Astrocyte of the spinal cord (primary cell): ENCODE results near the gene SLC38A8.

Source experiments
- DNase-seq: peaks from one replicate; pipeline ENCODE4 v3.0.0; 2011; ENCODE audit warnings: low read depth, low spot score
- H3K4me3 ChIP-seq: 2 replicates; pipeline ENCODE4 v1.5.1; 2011; ENCODE audit warnings: low read depth, mild to moderate bottlenecking, low read length, moderate library complexity
- CTCF ChIP-seq: IDR thresholded peaks from 2 replicates; pipeline ENCODE4 v1.5.1; 2012; ENCODE audit warnings: low read depth, mild to moderate bottlenecking, low read length, inconsistent platforms
- in situ Hi-C: cut with HindIII; loops from 2 replicates; pipeline ENCODE4 v1.10.0; 2017; ENCODE audit warnings: low sequenced_read_pairs

The SLC38A8 gene

GRCh38 chr16:84042308-84042878 lies at the start of gene SLC38A8:
TSS of gene SLC38A8 (minus strand) at chr16:84042795. CDS start at chr16:84042157, 638 bp downstream.
- TF ChIP-seq CTCF: no peak
- DNase-seq: no peak
- H3K4me3 ChIP-seq: no peak within 1 kb of the TSS
- in situ Hi-C loops: no loop called here

DNA sequence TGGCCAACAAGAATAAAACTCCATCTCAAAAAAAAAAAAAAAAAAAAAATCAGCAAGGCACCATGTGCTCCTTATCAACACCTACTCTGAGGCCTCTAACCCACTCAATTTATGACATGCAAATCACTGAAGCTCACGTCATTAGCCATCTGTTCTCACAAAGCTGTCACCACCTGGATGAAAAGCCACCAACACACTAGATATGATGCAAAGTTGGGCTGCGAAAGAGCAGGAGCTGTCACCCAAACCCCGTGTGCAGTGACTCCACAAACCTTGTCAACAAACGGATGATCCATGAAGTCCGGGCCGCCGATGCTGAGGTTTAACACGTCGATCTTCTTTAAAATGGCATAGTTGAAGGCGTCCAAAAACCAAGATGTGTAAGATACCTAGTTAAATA lies 48.9 kb upstream of the SLC38A8 start:
- no peak for DNase-seq
- in situ Hi-C loops: no loop called here

GRCh38 chr16:84090211-84090610 lies 47.6 kb upstream of the SLC38A8 start:
- no peak for TF ChIP-seq CTCF
- in situ Hi-C loops: no loop called here
- no peak for DNase-seq
- no peak overlapping the region for H3K4me3 ChIP-seq

More for the DNA sequence above, 48.9 kb upstream of the SLC38A8 start:
- no peak overlapping the region for H3K4me3 ChIP-seq
- no peak for TF ChIP-seq CTCF

DNA sequence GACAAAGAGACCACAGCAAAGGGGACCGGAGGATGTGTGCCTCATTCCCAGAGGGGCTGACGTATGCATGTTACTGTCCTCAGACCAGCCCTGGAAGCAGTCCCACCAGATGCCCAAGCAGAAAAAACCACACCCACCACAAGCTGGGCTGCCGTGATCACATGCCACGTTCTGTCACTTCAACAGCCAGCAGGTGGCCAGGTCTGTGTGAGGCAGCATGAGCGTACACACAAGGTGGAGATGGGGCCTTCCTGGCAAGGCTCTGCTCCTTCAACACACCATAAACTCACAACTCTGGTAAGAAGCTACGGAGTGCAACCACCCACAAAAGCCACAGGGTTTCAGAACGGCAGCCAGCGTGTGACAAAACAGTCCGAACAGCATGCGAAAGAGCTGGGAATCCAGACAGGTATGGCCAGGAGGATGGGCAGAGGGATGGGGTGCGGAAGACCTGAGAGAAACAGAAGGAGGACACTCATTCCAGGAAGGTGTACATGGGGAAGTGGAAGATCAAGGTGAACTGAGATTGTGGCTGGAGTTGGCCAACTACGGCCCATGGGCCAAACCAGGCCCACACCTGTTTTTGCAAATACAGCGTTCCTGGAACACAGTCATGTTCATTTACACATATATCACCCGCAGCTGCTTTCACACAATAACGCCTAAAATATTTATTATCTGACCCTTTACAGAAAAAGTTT lies 46.2 kb upstream of the SLC38A8 start:
- no peak overlapping the region for H3K4me3 ChIP-seq
- no peak for DNase-seq
- in situ Hi-C loops: no loop called here
- TF ChIP-seq CTCF: no peak

- H3K4me3 ChIP-seq: no peak overlapping the region
- no peak for TF ChIP-seq CTCF
- in situ Hi-C loops: no loop called here
- DNase-seq: no peak
Measured at GRCh38 chr16:84087466-84088151, 45.0 kb upstream of the SLC38A8 start.

DNA sequence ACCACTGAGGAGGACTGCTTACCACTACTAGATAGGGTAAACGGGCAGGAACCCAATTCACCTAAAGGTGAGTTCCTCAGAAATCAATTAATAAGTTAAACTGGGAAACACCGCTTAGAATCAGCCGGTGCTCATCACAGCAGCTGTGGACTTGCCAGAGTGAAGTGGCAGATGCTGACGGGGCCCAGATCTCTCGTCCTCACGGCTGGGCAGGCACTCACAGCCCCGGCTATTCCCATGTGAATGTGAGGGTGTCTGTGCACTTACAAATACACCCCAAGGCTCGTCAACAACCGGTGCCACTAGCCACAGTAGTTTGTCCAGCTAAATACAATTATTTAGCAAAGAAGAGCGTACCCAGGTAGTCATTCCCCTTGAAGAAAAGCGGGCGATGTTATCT lies 44.4 kb upstream of the SLC38A8 start:
- in situ Hi-C loops: no loop called here
- TF ChIP-seq CTCF: no peak
- H3K4me3 ChIP-seq: no peak overlapping the region
- no peak for DNase-seq
